HAP-1 (cell line): ENCODE measurements around the gene SPATA31E1.
"Not testable (repeated sequence)": the region's sequence is repeated elsewhere in the genome, so short reads cannot be mapped to it uniquely, and the experiment has no call there.

Source experiments
- DNase-seq, 2 experiments: peaks; one replicate each; pipeline ENCODE4 v3.0.0-alpha.2; 2016 to 2020; ENCODE audit warnings: low spot score in 2 of 2
- H3K27me3 ChIP-seq: fragments of 250-450 bp; sonication (Bioruptor Pico); 2 replicates; pipeline ENCODE4 v1.5.1; 2020; ENCODE audit warnings: low read depth, mild to moderate bottlenecking, moderate library complexity
- H3K36me3 ChIP-seq: fragments of 250-450 bp; sonication (Bioruptor Pico); replicated peaks from 2 replicates; pipeline ENCODE4 v1.5.1; 2020; ENCODE audit warnings: mild to moderate bottlenecking
- H3K4me1 ChIP-seq: fragments of 250-450 bp; sonication (Bioruptor Pico); 2 replicates; pipeline ENCODE4 v1.5.1; 2020; ENCODE audit warnings: mild to moderate bottlenecking
- H3K4me3 ChIP-seq: fragments of 250-450 bp; sonication (Bioruptor Pico); 2 replicates; pipeline ENCODE4 v1.5.1; 2020; ENCODE audit warnings: mild to moderate bottlenecking, moderate library complexity
- H3K9me3 ChIP-seq: fragments of 250-450 bp; sonication (Bioruptor Pico); 2 replicates; pipeline ENCODE4 v1.5.1; 2020; ENCODE audit warnings: mild to moderate bottlenecking, moderate library complexity
- in situ Hi-C: fragments of 300-500 bp; cut with MboI; formaldehyde crosslinking; loops from 3 replicates; pipeline ENCODE4 v1.14.3; 2020; ENCODE audit warnings: low sequenced_read_pairs, inconsistent platforms, mixed read lengths

The SPATA31E1 gene

GRCh38 chr9:87896891-87897290 lies 14.2 kb downstream of the SPATA31E1 start:
- in situ Hi-C loops = no loop called here
- Histone ChIP-seq H3K4me3 (no peak overlapping the region), H3K9me3 (no peaks in the 10 kb centered on the region), H3K4me1 (no peaks in the 10 kb centered on the region), H3K27me3 (no peaks in the 10 kb centered on the region), H3K36me3 (no peaks in the 10 kb centered on the region)
- DNase-seq = no peak

GRCh38 chr9:87898151-87898550 lies 15.5 kb downstream of the SPATA31E1 start:
- no peaks in the 10 kb centered on the region for H3K9me3 ChIP-seq
- in situ Hi-C loops = no loop called here
- DNase-seq = no peak

GRCh38 chr9:87902371-87902770 lies 19.7 kb downstream of the SPATA31E1 start:
- H3K9me3 ChIP-seq, H3K36me3 ChIP-seq, DNase-seq, H3K4me1 ChIP-seq, H3K4me3 ChIP-seq, in situ Hi-C loops, H3K27me3 ChIP-seq: not testable (repeated sequence)

More at GRCh38 chr9:87898151-87898550, 15.5 kb downstream of the SPATA31E1 start:
- Histone ChIP-seq H3K36me3 (no peaks in the 10 kb centered on the region), H3K4me3 (no peak overlapping the region), H3K4me1 (no peaks in the 10 kb centered on the region), H3K27me3 (no peaks in the 10 kb centered on the region)

- Histone ChIP-seq H3K36me3 (no peaks in the 10 kb centered on the region), H3K27me3 (no peaks in the 10 kb centered on the region), H3K4me1 (no peaks in the 10 kb centered on the region), H3K9me3 (no peaks in the 10 kb centered on the region), H3K4me3 (no peak overlapping the region)
- in situ Hi-C loops = no loop called here
- no peak for DNase-seq
These were observed 26.8 kb downstream of the SPATA31E1 start for GRCh38 chr9:87909310-87910041.

GRCh38 chr9:87910821-87911220 lies 28.1 kb downstream of the SPATA31E1 start:
- no peak for DNase-seq
- Histone ChIP-seq H3K9me3 (no peaks in the 10 kb centered on the region), H3K36me3 (no peaks in the 10 kb centered on the region), H3K4me3 (no peak overlapping the region), H3K4me1 (no peaks in the 10 kb centered on the region), H3K27me3 (no peaks in the 10 kb centered on the region)
- in situ Hi-C loops = no loop called here

- H3K36me3 ChIP-seq, in situ Hi-C loops, H3K4me1 ChIP-seq, H3K4me3 ChIP-seq, DNase-seq, H3K9me3 ChIP-seq, H3K27me3 ChIP-seq: not testable (repeated sequence)
These were observed 35.0 kb downstream of the SPATA31E1 start, which contains the start of gene SPATA31C1 for GRCh38 chr9:87917662-87918061. TSS of gene SPATA31C1 (plus strand) at chr9:87917962.

- DNase-seq, H3K4me3 ChIP-seq, H3K36me3 ChIP-seq, H3K4me1 ChIP-seq, H3K27me3 ChIP-seq, H3K9me3 ChIP-seq, in situ Hi-C loops: not testable (repeated sequence)
These were observed 36.3 kb downstream of the SPATA31E1 start for GRCh38 chr9:87919013-87919412.

GRCh38 chr9:87921561-87921960 lies 38.9 kb downstream of the SPATA31E1 start:
- in situ Hi-C loops, H3K27me3 ChIP-seq, DNase-seq, H3K4me1 ChIP-seq, H3K36me3 ChIP-seq, H3K9me3 ChIP-seq, H3K4me3 ChIP-seq: not testable (repeated sequence)

GRCh38 chr9:87923012-87923411 lies 40.3 kb downstream of the SPATA31E1 start:
- DNase-seq, H3K9me3 ChIP-seq, H3K27me3 ChIP-seq, H3K4me3 ChIP-seq, H3K4me1 ChIP-seq, H3K36me3 ChIP-seq, in situ Hi-C loops: not testable (repeated sequence)

- in situ Hi-C loops, H3K4me1 ChIP-seq, H3K4me3 ChIP-seq, H3K27me3 ChIP-seq, H3K9me3 ChIP-seq, H3K36me3 ChIP-seq, DNase-seq: not testable (repeated sequence)
These were observed 42.2 kb downstream of the SPATA31E1 start for GRCh38 chr9:87924851-87925250.

GRCh38 chr9:87929152-87929551 lies 46.5 kb downstream of the SPATA31E1 start:
- H3K9me3 ChIP-seq = not testable (repeated sequence)

GRCh38 chr9:87934444-87934843 lies 51.8 kb downstream of the SPATA31E1 start:
- H3K9me3 ChIP-seq, in situ Hi-C loops, H3K27me3 ChIP-seq, DNase-seq, H3K4me3 ChIP-seq, H3K36me3 ChIP-seq, H3K4me1 ChIP-seq: not testable (repeated sequence)

More at GRCh38 chr9:87929152-87929551, 46.5 kb downstream of the SPATA31E1 start:
- H3K4me1 ChIP-seq, DNase-seq, in situ Hi-C loops, H3K27me3 ChIP-seq, H3K4me3 ChIP-seq, H3K36me3 ChIP-seq: not testable (repeated sequence)

GRCh38 chr9:87937352-87937751 lies 54.7 kb downstream of the SPATA31E1 start:
- H3K4me3 ChIP-seq, H3K27me3 ChIP-seq, H3K4me1 ChIP-seq, DNase-seq, H3K36me3 ChIP-seq, in situ Hi-C loops, H3K9me3 ChIP-seq: not testable (repeated sequence)

GRCh38 chr9:87937918-87938317 lies 55.2 kb downstream of the SPATA31E1 start:
- in situ Hi-C loops, H3K27me3 ChIP-seq, H3K36me3 ChIP-seq, DNase-seq, H3K4me1 ChIP-seq, H3K9me3 ChIP-seq, H3K4me3 ChIP-seq: not testable (repeated sequence)

GRCh38 chr9:87938336-87938735 lies 55.7 kb downstream of the SPATA31E1 start:
- H3K4me3 ChIP-seq, in situ Hi-C loops, DNase-seq: not testable (repeated sequence)

More at GRCh38 chr9:87938336-87938735, 55.7 kb downstream of the SPATA31E1 start:
- H3K4me1 ChIP-seq, H3K36me3 ChIP-seq, H3K9me3 ChIP-seq, H3K27me3 ChIP-seq: not testable (repeated sequence)
